Thyroid gland (tissue), 4 donors: ENCODE data around the gene ACBD4.

Experiments used
- POLR2A ChIP-seq, 2 donors: fragments of 450-650 bp; IDR thresholded peaks; one replicate each; pipeline ENCODE4 v1.6.1; 2017; ENCODE audit warnings: antibody characterized with exemption in 2 of 2, mild to moderate bottlenecking in 2 of 2, moderate library complexity in 1 of 2
- TF ChIP-seq, protein P1 (sequence below), 6 experiments: fragments of 200-600 bp in 3 of 6; fragments of 450-650 bp in 3 of 6; sonication (generic) in 3 of 6; IDR thresholded peaks; one replicate each; pipeline ENCODE4 v1.5.1; 2016 to 2019; ENCODE audit warnings: antibody characterized with exemption in 6 of 6, mild to moderate bottlenecking in 2 of 6, inconsistent platforms in 1 of 6, moderate library complexity in 1 of 6

- TF ChIP-seq, protein P1, sequence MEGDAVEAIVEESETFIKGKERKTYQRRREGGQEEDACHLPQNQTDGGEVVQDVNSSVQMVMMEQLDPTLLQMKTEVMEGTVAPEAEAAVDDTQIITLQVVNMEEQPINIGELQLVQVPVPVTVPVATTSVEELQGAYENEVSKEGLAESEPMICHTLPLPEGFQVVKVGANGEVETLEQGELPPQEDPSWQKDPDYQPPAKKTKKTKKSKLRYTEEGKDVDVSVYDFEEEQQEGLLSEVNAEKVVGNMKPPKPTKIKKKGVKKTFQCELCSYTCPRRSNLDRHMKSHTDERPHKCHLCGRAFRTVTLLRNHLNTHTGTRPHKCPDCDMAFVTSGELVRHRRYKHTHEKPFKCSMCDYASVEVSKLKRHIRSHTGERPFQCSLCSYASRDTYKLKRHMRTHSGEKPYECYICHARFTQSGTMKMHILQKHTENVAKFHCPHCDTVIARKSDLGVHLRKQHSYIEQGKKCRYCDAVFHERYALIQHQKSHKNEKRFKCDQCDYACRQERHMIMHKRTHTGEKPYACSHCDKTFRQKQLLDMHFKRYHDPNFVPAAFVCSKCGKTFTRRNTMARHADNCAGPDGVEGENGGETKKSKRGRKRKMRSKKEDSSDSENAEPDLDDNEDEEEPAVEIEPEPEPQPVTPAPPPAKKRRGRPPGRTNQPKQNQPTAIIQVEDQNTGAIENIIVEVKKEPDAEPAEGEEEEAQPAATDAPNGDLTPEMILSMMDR (IDR thresholded peaks at IDR 0.05) = no peak
- TF ChIP-seq POLR2A (IDR thresholded peaks at IDR 0.05) = no peak
Observed at GRCh38 chr17:45098081-45098868, 37.2 kb upstream of the ACBD4 start.
